Cardiac muscle cell (in vitro differentiated cells and primary cell): ENCODE measurements around the gene GGA3. TPM values are rescaled to one million over a fixed set of nuclear protein-coding genes. Genes with fewer than 3 reads are reported as not detected.

ENCODE experiments used
- DNase-seq, 2 donors: peaks; one replicate each; pipeline versions ENCODE4 v3.0.0 to v3.0.0-alpha.2; 2010 to 2017; ENCODE audit warnings: low read depth in 1 of 2, low spot score in 1 of 2
- H3K27ac ChIP-seq: fragments of 200-600 bp; sonication (generic); 2 replicates; pipeline ENCODE4 v1.5.1; 2016
- H3K27me3 ChIP-seq: fragments of 200-600 bp; sonication (generic); 2 replicates; pipeline ENCODE4 v1.6.0; 2016; ENCODE audit warnings: control low read depth
- H3K36me3 ChIP-seq: fragments of 200-600 bp; sonication (generic); 2 replicates; pipeline ENCODE4 v1.5.1; 2016; ENCODE audit warnings: control low read depth
- H3K4me1 ChIP-seq: fragments of 200-600 bp; sonication (generic); 2 replicates; pipeline ENCODE4 v1.8.1; 2017; ENCODE audit warnings: low read depth, mild to moderate bottlenecking, mixed run types
- H3K4me3 ChIP-seq: fragments of 200-600 bp; sonication (generic); 2 replicates; pipeline ENCODE4 v1.5.1; 2016; ENCODE audit warnings: mild to moderate bottlenecking
- H3K9me3 ChIP-seq: fragments of 200-600 bp; sonication (generic); 2 replicates; pipeline ENCODE4 v1.5.1; 2017; ENCODE audit warnings: low read depth, mild to moderate bottlenecking, control low read depth
- polyA plus RNA-seq: library from polyadenylated mRNA; unstranded; fragments of >200 nt; fragmentation: Nextera tagmentation; extraction: Ambion mirVana; gene quantifications from 2 replicates; pipeline ENCODE4 v1.2.1, GENCODE V29; 2016
- total RNA-seq: library from RNA; depleted of rRNA; stranded (reverse); fragments of >200 nt; gene quantifications from 2 replicates; pipeline ENCODE4 v1.2.3, GENCODE V29; 2016
- TF ChIP-seq, protein P1 (sequence below): IDR thresholded peaks from 2 replicates; pipeline ENCODE4 v1.5.1; 2012; ENCODE audit warnings: low read depth, mild to moderate bottlenecking, low read length

The GGA3 gene
- total and polyA plus RNA-seq, 2 experiments from 2014 or later: 25.6 to 35.3 TPM

DNA sequence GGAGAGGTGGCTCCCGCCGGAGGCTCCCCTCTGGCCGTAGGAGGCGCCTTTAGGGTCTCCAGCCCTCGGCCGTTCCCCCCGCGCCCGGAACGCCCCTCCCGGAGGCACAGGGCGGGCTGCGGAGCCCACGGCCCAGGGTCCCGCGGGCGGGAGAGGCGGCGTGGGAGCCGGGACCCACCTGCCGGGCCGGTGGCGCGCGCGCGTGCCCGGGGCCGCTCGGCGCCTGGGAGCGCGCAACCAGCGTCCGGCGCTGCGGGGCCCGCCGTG, 9.5 kb upstream of the GGA3 start, which contains the start of gene MIF4GD:
Gene MIF4GD, minus strand, starts transcription at position 266 of the 267 bp plus-strand sequence. CDS start 1,036 bp downstream, outside the sequence.
- H3K4me1 ChIP-seq: no peaks in the 10 kb centered on the region
- TF ChIP-seq, protein P1, sequence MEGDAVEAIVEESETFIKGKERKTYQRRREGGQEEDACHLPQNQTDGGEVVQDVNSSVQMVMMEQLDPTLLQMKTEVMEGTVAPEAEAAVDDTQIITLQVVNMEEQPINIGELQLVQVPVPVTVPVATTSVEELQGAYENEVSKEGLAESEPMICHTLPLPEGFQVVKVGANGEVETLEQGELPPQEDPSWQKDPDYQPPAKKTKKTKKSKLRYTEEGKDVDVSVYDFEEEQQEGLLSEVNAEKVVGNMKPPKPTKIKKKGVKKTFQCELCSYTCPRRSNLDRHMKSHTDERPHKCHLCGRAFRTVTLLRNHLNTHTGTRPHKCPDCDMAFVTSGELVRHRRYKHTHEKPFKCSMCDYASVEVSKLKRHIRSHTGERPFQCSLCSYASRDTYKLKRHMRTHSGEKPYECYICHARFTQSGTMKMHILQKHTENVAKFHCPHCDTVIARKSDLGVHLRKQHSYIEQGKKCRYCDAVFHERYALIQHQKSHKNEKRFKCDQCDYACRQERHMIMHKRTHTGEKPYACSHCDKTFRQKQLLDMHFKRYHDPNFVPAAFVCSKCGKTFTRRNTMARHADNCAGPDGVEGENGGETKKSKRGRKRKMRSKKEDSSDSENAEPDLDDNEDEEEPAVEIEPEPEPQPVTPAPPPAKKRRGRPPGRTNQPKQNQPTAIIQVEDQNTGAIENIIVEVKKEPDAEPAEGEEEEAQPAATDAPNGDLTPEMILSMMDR: no peak

DNA sequence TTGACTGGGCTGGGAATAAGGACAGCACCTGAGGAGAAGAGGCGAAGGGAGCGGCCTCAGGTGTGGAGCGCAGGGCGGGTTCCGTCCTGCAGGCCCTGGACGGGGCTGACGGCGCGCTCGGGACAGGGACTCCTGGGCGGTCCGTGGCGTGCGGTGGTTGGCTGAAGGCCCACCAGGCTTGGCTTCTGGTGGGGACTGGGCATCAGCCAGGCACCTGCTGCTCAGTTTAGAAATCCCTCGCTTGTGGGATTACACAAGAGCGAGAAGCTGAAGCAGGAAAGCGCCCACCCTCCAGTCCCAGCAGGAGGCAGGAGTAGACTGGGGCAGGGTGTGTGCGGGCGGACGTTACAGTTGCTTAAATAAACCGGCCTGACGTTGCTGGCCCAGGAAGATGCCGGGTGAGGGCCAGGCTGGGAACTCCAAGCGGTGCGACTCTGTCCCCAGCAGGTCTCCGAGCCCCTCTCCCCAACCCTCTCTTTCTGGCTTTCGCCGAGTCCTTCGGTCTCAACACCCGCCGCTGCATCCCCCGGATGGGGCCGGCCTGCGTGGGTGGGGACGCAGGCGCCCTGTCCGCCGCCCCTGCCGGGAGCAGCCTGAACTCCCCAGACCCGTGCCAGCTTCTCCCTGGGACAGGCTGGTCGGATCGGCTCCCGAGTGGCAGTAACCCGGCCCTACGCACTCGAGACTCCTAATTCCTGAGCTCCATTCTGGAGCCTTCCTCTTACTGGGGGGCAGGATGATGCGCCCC, 9.0 kb upstream of the GGA3 start:
- Histone ChIP-seq H3K4me1 (no peaks in the 10 kb centered on the region), H3K27me3 (no peaks in the 10 kb centered on the region), H3K27ac (peak overlapping the region; percentile 75), H3K36me3 (peaks cover 9% of the 10 kb centered on the region), H3K9me3 (no peaks in the 10 kb centered on the region), H3K4me3 (peak overlapping the region; percentile 94)
- peak; percentile 79 to 80 for DNase-seq
- TF ChIP-seq, protein P1: peak; percentile 47

More for the DNA sequence above, 9.5 kb upstream of the GGA3 start, which contains the start of gene MIF4GD:
- Histone ChIP-seq H3K27me3 (no peaks in the 10 kb centered on the region), H3K9me3 (no peaks in the 10 kb centered on the region), H3K27ac (peak within 1 kb of the TSS; percentile 75), H3K36me3 (peaks cover 5% of the 10 kb centered on the region), H3K4me3 (peak within 1 kb of the TSS; percentile 94)
- DNase-seq: no peak

DNA sequence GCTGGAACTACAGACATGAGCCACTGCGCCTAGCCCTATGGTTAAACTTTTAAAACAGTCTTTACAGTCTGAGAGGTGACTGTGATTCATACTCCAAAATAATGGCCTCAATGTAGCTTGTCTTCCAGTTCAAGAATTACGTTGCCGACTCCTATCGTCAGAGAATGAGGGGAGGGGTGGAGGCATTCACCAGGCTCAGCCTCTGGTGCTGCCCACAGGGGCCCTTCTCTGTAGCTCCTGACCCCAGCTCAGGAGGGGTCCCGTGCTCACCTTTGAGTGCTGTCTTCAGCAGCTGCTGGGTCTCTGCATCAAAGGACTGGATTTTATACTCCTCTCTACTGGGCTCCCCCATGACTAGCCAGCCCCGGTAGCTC, 8.4 kb upstream of the GGA3 start:
- H3K27ac ChIP-seq: peak overlapping the region; percentile 75
- H3K27me3 ChIP-seq: no peaks in the 10 kb centered on the region
- H3K4me3 ChIP-seq: peak overlapping the region; percentile 94
- H3K4me1 ChIP-seq: no peaks in the 10 kb centered on the region
- TF ChIP-seq, protein P1: no peak
- H3K9me3 ChIP-seq: no peaks in the 10 kb centered on the region
- DNase-seq: peak in 1 of 2 donors; percentile 23
- H3K36me3 ChIP-seq: peaks cover 9% of the 10 kb centered on the region

DNA sequence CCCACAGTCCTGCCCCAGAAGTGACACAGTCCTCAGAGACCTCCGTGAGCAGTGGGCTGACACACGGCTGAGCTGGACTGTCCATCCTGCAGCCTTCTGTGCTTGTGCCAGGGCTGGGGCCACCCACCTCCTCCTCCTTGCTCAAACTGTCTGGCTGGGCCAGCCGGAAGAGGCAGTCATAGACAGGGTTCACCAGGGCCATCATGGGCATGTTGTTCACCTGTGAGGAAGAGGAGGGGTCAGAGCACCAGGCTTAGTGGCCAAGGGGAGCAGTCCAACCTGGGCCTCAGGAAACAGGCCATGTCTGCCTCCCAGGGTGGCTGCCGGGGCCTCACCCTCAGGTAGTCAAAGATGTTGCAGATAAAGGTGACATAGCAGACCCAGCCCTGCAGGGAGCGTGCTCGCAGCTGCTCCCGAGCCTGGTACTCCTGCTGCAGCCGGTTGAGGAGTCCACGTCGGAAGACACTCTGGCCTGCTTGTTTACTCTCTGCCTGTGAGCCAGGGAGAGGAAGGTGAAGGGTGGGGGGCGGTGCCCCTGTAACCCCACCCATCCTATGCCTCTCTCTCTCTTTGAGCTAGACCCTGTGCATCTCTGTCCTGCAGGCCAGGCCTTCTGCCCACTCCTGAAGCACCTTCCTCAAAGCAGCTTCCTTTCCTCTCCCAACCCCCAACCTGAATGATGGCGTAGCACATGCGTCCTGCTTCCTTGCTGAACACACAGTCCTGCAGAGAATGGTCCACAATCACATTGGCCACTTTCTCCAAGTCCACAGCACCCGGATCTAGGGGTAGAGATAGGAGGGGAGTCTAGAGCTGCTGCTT, 6.2 kb upstream of the GGA3 start:
- no peaks in the 10 kb centered on the region for H3K27me3 ChIP-seq
- peaks cover 9% of the 10 kb centered on the region for H3K36me3 ChIP-seq
- TF ChIP-seq, protein P1: no peak
- DNase-seq: peak in 1 of 2 donors; percentile 17
- peaks cover 4% of the 10 kb centered on the region for H3K4me1 ChIP-seq
- no peaks in the 10 kb centered on the region for H3K9me3 ChIP-seq
- no peak overlapping the region for H3K4me3 ChIP-seq
- H3K27ac ChIP-seq: peak overlapping the region; percentile 53

DNA sequence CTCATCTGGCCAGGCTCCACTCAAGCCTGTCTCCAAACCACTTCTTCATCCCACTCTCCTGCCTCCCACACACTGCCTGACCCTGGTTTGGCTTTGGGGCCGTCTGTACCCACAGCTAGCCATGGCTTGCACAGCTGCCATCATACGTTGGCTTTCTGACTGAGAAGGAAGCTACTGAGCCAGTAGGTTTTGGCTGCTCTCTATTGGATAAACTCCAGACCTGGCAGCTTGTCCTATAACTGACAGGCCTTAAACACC, 5.7 kb upstream of the GGA3 start:
- H3K9me3 ChIP-seq: no peaks in the 10 kb centered on the region
- peak overlapping the region; percentile 53 for H3K27ac ChIP-seq
- no peaks in the 10 kb centered on the region for H3K27me3 ChIP-seq
- H3K4me1 ChIP-seq: peaks cover 6% of the 10 kb centered on the region
- TF ChIP-seq, protein P1: no peak
- H3K36me3 ChIP-seq: peaks cover 9% of the 10 kb centered on the region
- DNase-seq: no peak
- no peak overlapping the region for H3K4me3 ChIP-seq
